Ammon's horn (tissue), 1 donor: ENCODE data around the gene PLA2G12A.

ENCODE experiments used
- DNase-seq: peaks from one replicate; pipeline ENCODE4 v3.0.0-alpha.2; 2016; ENCODE audit warnings: low spot score

Gene PLA2G12A

DNA sequence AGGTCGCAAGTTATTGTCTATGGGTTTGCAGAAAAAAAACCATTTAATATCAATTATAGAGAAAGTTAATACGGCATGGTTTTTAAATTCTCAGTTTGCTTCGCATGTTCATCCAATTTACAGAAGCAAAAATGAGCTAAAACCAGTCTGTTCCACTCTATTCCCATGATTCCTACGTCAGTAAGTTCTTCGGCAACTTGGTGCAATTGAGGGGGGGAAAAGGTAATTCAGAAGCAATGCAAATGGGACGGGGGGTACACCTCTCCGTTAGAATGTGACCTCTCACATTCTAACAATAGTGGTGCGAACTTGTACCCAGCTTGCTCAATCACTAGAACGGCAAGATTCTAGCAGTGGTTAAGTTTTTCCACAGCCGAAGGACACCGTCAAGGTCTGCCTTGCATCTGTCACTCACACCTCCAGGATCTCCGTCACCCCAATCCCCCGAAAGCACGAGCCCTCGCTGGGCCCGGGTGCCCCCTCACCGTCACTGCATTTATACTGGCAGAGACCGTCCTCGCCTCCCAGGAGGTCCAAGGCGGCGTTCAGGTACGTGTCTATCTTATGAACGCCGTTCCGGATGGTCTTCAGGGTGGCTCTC lies 653 bp downstream of the PLA2G12A start:
- peak; percentile 13 for DNase-seq

GRCh38 chr4:109728385-109728784 lies 1.5 kb downstream of the PLA2G12A start:
- DNase-seq, result no peak

GRCh38 chr4:109723110-109723509 lies 6.8 kb downstream of the PLA2G12A start:
- DNase-seq, result no peak

DNA sequence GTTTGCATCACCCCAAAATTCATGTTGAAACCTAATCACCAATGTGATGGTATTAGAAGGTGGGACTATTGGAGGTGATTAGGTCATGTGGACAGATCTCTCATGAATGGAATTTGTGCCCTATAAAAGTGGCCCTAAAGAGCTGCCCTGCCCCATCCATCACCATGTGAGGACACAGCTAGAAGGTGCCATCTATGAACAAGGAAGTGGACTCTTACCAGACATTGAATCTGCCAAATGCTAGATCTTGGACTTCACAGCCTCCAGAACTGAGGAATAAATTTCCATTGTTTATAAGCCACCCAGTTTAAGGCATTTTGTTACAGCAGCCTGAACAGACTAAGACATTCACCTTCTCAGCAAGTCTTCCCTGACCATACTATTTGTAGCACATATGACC lies 7.5 kb downstream of the PLA2G12A start:
- DNase-seq, result no peak

- DNase-seq, result no peak
These were observed 8.8 kb downstream of the PLA2G12A start for GRCh38 chr4:109721033-109721432.

DNA sequence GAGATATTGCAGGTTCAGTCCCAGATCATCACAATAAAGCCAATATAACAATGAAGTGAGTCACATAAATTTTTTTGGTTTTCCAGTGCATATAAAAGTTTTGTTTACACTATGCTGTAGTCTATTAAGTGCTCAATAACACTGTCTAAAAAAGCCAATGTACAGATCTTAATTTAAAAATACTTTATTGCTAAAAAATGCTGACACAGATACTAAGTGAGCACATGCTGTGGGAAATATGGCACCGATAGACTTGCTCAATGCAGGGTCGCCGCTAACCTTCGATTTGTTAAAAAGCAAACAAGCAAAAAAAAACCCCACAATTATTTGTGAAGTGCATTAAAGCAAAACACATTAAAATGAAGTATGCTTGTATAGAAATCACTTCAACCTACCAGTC lies 10.3 kb downstream of the PLA2G12A start:
- no peak for DNase-seq

GRCh38 chr4:109718759-109719158 lies 11.1 kb downstream of the PLA2G12A start:
- DNase-seq, result no peak

DNA sequence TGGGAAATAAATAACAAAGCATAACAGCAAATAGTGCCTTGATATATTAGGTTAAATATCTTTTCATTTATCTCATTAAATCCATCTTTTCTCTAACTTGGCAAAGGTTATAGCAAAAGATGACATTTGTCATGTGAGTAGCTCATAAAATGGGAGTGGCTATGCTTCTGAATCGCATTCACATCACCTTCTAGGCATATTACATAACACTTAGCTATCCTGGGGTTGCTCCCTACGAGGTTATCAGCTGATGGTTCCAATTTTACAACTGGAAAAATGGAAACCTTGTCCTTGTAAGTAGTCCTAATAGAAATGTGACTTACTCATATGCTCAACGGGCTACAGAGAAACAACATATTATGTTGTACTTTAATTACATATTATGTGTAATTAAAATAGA lies 16.4 kb downstream of the PLA2G12A start:
- DNase-seq, result no peak

GRCh38 chr4:109708990-109709389 lies 20.9 kb downstream of the PLA2G12A start:
- no peak for DNase-seq

- DNase-seq, result no peak
These were observed 21.4 kb downstream of the PLA2G12A start for GRCh38 chr4:109708435-109708834.

- no peak for DNase-seq
These were observed 26.1 kb downstream of the PLA2G12A start for GRCh38 chr4:109703664-109704361.

DNA sequence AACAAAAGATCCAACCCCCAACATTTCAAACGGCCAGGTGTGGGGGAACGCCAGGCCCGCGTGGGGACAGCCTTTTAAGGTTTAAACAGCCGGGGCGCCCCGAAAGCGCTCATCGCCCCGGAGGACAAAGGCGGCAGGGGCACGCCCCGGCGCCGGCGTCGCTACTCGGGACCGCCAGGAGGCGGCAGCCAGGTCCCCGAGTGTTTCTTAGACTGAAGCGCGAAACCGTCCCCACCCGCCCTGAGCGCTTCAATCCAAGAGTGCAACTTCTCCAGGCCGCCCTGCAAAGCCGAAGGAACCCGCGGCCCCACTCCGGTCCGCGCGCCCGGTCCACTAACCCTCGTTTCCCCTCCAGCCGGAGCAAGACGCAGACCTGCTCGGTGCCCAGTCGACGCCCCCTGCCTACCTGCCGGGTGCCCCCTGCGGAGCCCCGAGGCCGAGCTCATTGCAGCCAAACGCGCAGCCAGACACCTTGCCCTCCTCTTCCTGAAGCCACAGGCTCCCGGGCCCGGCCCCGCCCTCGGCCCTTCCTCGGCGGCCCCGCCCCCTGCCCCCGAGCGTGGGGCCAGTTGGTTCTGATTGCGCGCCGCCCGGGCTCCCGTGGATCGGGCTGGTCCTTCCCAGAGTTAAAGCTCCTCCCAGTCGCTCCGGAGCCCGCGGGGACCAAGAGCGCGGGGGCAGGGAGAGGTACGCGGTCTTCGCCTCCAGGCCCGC lies 26.8 kb downstream of the PLA2G12A start, which contains the start of gene CASP6:
CASP6 (minus strand) TSS at position 496 of the 714 bp plus-strand sequence; CDS start at position 446, 50 bp downstream.
- peak; percentile 81 for DNase-seq

DNA sequence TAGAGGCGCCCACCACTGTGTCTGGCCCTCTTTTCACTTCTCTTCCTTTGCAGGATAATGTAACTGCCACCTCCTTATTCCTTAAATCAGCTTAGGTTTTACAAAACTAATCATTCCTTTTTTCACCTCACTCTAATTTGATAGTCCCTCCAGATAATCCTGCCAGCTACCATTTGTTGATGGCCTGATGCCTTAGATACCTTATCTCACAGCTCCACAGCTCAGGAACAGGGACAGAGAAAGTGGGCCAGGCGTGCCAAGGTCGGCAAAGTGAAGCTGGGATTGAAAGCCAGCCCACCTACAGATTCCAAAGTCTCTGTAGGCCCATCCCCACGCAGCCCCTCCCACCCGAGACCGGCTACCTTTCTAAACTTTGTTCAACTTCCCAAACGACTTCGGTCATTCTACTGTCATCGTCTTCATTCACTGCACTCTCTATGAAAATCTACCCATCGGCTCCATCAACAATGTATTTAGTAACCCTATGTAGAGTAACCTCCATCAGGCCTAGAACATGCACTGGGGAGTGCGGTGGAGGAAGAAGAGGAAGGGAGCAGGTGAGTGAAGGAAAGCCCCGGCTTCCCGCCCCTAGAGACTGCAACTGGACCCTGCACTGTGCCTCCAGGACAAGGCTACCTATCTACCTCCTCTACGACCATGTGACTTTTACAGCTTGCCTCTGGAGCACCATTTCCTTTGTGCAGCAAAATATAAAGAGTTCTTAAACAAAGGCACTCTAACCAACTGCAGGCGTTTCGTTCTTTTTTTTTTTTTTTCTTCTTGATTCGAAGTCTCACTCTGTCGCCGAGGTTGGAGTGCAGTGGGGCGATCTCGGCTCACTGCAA lies 28.1 kb downstream of the PLA2G12A start:
- DNase-seq, result no peak

GRCh38 chr4:109699553-109700225 lies 30.2 kb downstream of the PLA2G12A start:
- DNase-seq, result no peak

GRCh38 chr4:109698656-109699055 lies 31.2 kb downstream of the PLA2G12A start:
- DNase-seq, result no peak

DNA sequence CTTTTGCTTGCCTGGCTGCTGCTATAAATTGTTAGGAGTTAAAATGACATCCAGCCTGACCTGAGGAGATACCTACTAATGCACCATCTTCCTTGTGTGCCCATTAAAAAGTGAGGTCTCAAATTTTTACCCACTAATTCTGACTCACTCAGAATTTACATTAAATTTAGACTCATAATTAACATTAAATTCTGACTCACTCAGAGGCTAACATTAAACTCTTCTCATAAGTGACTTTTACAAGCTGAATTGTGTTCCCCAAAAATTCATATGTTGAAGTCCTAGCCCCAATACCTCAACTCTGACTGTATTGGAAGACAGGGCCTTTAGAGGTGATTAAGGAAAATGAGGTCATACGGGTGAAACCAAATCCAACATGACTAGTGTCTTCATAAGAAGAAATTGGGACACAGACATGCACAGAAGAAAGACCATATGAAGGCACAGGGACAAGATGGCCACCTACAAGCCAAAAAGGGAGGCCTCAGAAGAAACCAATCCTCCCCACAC lies 38.4 kb downstream of the PLA2G12A start:
- no peak for DNase-seq

DNA sequence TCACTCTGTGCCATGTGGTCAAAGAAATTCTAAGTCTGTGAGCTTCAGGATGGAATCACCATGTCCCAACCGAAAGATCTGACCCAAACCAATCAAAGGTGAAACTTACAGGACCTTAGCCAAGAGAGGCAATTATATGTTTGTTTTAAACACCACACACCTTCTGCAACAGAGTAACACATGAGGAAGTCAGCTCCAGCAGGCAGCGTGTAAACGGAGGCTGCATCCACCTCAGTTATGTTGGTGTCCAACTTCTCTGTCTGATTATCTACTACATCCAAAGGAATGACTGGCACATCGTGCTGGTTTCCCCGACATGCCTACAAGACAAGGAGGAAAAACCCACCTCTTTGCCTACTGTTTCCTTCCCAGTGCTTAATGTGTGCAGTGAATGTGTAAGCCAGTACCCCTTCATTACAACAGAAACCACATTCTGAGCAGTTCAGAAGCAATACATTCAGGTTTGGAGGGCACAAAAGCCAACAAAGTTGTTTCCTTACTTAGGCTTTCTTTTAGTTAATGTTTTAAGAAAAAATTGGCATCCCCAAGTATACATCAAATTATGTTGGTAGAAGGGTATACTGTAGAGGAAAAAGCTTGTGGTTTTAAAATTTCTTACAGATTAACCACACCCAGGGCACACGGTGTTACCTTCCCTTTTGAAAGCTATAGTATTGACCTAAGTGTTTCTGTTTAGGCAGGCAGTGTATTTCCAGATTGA lies 39.0 kb downstream of the PLA2G12A start:
- DNase-seq, result no peak

GRCh38 chr4:109684727-109685126 lies 45.1 kb downstream of the PLA2G12A start:
- no peak for DNase-seq

GRCh38 chr4:109683621-109684253 lies 46.1 kb downstream of the PLA2G12A start:
- DNase-seq, result no peak

DNA sequence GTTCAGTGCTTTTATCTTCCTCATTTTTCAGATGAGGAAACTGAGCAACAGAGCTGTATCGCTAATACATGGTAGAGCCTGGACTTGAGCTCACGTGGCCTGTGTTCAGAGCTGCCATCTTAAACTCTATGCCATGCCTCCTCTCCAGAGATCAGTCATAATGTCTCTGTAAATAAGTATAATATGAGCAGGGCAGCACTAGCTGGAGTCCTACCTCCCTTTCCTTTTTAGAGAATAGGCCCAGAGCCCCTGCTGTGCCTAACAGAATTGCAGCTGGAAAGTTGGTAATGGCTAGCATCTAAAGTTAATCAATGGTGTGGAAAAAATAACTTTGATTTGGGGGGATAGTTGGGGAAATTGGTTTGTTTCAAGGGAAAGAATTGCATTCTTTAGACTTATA lies 47.0 kb downstream of the PLA2G12A start:
- no peak for DNase-seq
